HG03442 (cell line): ENCODE results near the gene CREBBP.

Source experiments
- ATAC-seq: cut with Tn5 transposase; IDR thresholded peaks from one replicate; pipeline ENCODE4 v1.9.1; 2021; ENCODE audit warnings: mild to moderate bottlenecking, moderate library complexity; ENCODE audit not compliant: unreplicated experiment

Gene CREBBP

DNA sequence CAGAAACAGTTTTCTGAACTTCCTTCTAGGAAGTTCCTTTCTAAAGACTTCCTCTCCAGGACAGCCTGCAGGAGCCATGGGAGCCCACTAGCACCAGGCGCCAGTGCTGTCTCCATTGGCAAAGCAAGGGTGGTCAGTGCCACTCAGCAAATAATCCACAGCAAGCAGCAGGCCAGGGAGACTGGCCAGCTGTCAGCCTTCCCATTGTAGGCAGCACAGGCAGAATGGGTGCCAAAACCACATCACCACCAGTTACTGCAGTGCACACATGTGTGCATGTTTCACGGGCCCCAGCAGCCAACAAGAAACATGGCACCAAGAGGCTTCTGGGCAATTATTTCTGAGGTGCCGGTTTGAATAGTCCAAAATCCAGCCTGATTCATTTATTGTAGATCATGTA lies 199.3 kb downstream of the CREBBP start:
- ATAC-seq: no peak

DNA sequence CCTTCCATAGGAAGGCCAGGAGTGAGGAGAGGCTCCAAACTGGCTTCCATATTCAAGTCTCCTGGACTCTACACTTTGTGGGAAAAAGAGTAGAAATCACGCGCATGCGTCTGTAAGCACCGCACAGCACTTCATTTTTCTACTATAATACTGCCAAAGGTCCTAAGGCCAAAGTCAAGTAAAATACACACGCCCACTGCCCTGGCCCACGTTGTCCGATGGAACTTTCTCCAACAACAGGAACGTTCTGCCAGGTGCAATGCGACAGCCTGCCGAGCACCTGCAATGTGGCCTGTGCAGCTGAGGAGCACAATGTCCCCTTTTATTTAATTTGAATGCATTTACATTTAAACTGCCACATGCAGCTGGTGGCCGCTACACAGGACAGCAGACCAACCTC lies 202.5 kb downstream of the CREBBP start:
- no peak for ATAC-seq

DNA sequence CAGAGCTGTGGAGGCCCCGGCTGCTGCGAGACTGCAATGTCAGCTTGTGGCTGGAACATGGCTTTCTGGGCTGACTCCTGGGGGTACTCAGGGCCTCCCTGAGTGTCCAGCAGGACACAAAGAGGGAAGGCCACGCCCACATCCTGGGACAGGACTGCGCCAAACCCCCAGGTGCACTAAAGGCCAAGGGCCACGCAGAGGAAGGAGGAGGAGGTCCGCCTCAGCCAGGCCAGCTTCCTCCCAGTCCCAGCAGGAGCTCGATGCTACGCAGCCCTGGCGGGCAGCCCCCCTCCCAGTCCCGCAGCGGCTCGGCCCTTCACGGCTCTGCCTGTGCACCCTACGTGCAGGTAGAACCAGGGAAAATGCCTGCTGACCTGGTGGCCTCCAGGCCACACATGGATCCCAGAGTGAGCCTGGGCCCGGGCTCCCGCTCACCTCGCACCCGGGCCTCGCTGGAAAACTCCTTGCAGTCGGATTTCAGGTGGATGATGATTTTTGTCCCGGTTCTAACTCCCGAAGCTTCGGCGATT lies 204.8 kb downstream of the CREBBP start:
- no peak for ATAC-seq
